ENCODE measurements around the gene SLC26A9.
"Not testable (repeated sequence)": the region's sequence is repeated elsewhere in the genome, so short reads cannot be mapped to it uniquely, and the experiment has no call there.

The SLC26A9 gene

GRCh38 chr1:205894119-205894518 is 49.1 kb downstream of the SLC26A9 start:
- not testable (repeated sequence) for H3K4me1 ChIP-seq (ENCODE audit: control insufficient read depth, insufficient read depth, low read length, poor library complexity, severe bottlenecking); H3K4me3 ChIP-seq (ENCODE audit: extremely low read depth, insufficient read depth, low read length, poor library complexity, severe bottlenecking); H3K36me3 ChIP-seq (ENCODE audit: control insufficient read depth, insufficient read depth, low read length); H3K27ac ChIP-seq (ENCODE audit: low read depth, low read length, severe bottlenecking)
- WGBS, 2 experiments (ENCODE audit: insufficient coverage in 2 of 2) = 100% methylated on average over 1 of the region's 3 CpGs; no CpG with 5 or more reads in 1 of the 2 experiments
- H3K9me3 ChIP-seq (ENCODE audit: control insufficient read depth, low read length) = peaks cover 17% of the 10 kb centered on the region

GRCh38 chr1:205892175-205892574 is 51.1 kb downstream of the SLC26A9 start:
- not testable (repeated sequence) for H3K4me3 ChIP-seq (ENCODE audit: extremely low read depth, insufficient read depth, low read length, poor library complexity, severe bottlenecking); H3K36me3 ChIP-seq (ENCODE audit: control insufficient read depth, insufficient read depth, low read length); H3K27ac ChIP-seq (ENCODE audit: low read depth, low read length, severe bottlenecking); H3K4me1 ChIP-seq (ENCODE audit: control insufficient read depth, insufficient read depth, low read length, poor library complexity, severe bottlenecking)
- 95% methylated on average over 2 of the region's 2 CpGs; no CpG with 5 or more reads in 1 of the 2 experiments for WGBS, 2 experiments (ENCODE audit: insufficient coverage in 2 of 2)
- peaks cover 20% of the 10 kb centered on the region for H3K9me3 ChIP-seq (ENCODE audit: control insufficient read depth, low read length)

GRCh38 chr1:205891481-205891880 is 51.8 kb downstream of the SLC26A9 start:
- not testable (repeated sequence) for H3K27ac ChIP-seq (ENCODE audit: low read depth, low read length, severe bottlenecking); H3K4me1 ChIP-seq (ENCODE audit: control insufficient read depth, insufficient read depth, low read length, poor library complexity, severe bottlenecking); H3K4me3 ChIP-seq (ENCODE audit: extremely low read depth, insufficient read depth, low read length, poor library complexity, severe bottlenecking); H3K36me3 ChIP-seq (ENCODE audit: control insufficient read depth, insufficient read depth, low read length)
- H3K9me3 ChIP-seq (ENCODE audit: control insufficient read depth, low read length) = peaks cover 21% of the 10 kb centered on the region
- no CpG with 5 or more reads among the region's 2 CpGs for WGBS, 2 experiments (ENCODE audit: insufficient coverage in 2 of 2)

- H3K36me3 ChIP-seq (ENCODE audit: control insufficient read depth, insufficient read depth, low read length); H3K4me3 ChIP-seq (ENCODE audit: extremely low read depth, insufficient read depth, low read length, poor library complexity, severe bottlenecking); H3K27ac ChIP-seq (ENCODE audit: low read depth, low read length, severe bottlenecking); H3K4me1 ChIP-seq (ENCODE audit: control insufficient read depth, insufficient read depth, low read length, poor library complexity, severe bottlenecking): not testable (repeated sequence)
- peaks cover 21% of the 10 kb centered on the region for H3K9me3 ChIP-seq (ENCODE audit: control insufficient read depth, low read length)
- 83 to 100% methylated on average over 1 to 2 of the region's 3 CpGs for WGBS, 2 experiments (ENCODE audit: insufficient coverage in 2 of 2)
Measured at GRCh38 chr1:205890631-205891030, 52.6 kb downstream of the SLC26A9 start.

GRCh38 chr1:205889706-205890105 is 53.5 kb downstream of the SLC26A9 start:
- H3K4me1 ChIP-seq (ENCODE audit: control insufficient read depth, insufficient read depth, low read length, poor library complexity, severe bottlenecking); H3K36me3 ChIP-seq (ENCODE audit: control insufficient read depth, insufficient read depth, low read length); H3K4me3 ChIP-seq (ENCODE audit: extremely low read depth, insufficient read depth, low read length, poor library complexity, severe bottlenecking): not testable (repeated sequence)
- Histone ChIP-seq H3K9me3 (ENCODE audit: control insufficient read depth, low read length) (peaks cover 21% of the 10 kb centered on the region), H3K27ac (ENCODE audit: low read depth, low read length, severe bottlenecking) (peak overlapping the region; percentile 58)
- 74 to 97% methylated on average over 3 of the region's 3 CpGs for WGBS, 2 experiments (ENCODE audit: insufficient coverage in 2 of 2)

- not testable (repeated sequence) for H3K27ac ChIP-seq (ENCODE audit: low read depth, low read length, severe bottlenecking); H3K36me3 ChIP-seq (ENCODE audit: control insufficient read depth, insufficient read depth, low read length); H3K4me3 ChIP-seq (ENCODE audit: extremely low read depth, insufficient read depth, low read length, poor library complexity, severe bottlenecking); H3K4me1 ChIP-seq (ENCODE audit: control insufficient read depth, insufficient read depth, low read length, poor library complexity, severe bottlenecking)
- WGBS, 2 experiments (ENCODE audit: insufficient coverage in 2 of 2) = 88 to 94% methylated on average over 3 to 4 of the region's 4 CpGs
- peaks cover 21% of the 10 kb centered on the region for H3K9me3 ChIP-seq (ENCODE audit: control insufficient read depth, low read length)
Measured at GRCh38 chr1:205889006-205889405, 54.2 kb downstream of the SLC26A9 start.

GRCh38 chr1:205883792-205884191 is 59.5 kb downstream of the SLC26A9 start:
- peaks cover 15% of the 10 kb centered on the region for H3K9me3 ChIP-seq (ENCODE audit: control insufficient read depth, low read length)
- no peak overlapping the region for H3K4me3 ChIP-seq (ENCODE audit: extremely low read depth, insufficient read depth, low read length, poor library complexity, severe bottlenecking)
- H3K4me1 ChIP-seq (ENCODE audit: control insufficient read depth, insufficient read depth, low read length, poor library complexity, severe bottlenecking) = no peaks in the 10 kb centered on the region
- H3K27ac ChIP-seq (ENCODE audit: low read depth, low read length, severe bottlenecking) = no peak overlapping the region
- no peaks in the 10 kb centered on the region for H3K36me3 ChIP-seq (ENCODE audit: control insufficient read depth, insufficient read depth, low read length)

- Histone ChIP-seq H3K36me3 (ENCODE audit: control insufficient read depth, insufficient read depth, low read length) (no peaks in the 10 kb centered on the region), H3K9me3 (ENCODE audit: control insufficient read depth, low read length) (peaks cover 5% of the 10 kb centered on the region), H3K4me3 (ENCODE audit: extremely low read depth, insufficient read depth, low read length, poor library complexity, severe bottlenecking) (no peak overlapping the region), H3K27ac (ENCODE audit: low read depth, low read length, severe bottlenecking) (no peak overlapping the region), H3K4me1 (ENCODE audit: control insufficient read depth, insufficient read depth, low read length, poor library complexity, severe bottlenecking) (no peaks in the 10 kb centered on the region)
Measured at GRCh38 chr1:205880923-205881322, 62.3 kb downstream of the SLC26A9 start.

GRCh38 chr1:205879974-205880373 is 63.3 kb downstream of the SLC26A9 start:
- 89 to 100% methylated on average over 1 of the region's 1 CpG for WGBS, 2 experiments (ENCODE audit: insufficient coverage in 2 of 2)
- no peaks in the 10 kb centered on the region for H3K36me3 ChIP-seq (ENCODE audit: control insufficient read depth, insufficient read depth, low read length)
- H3K27ac ChIP-seq (ENCODE audit: low read depth, low read length, severe bottlenecking) = no peak overlapping the region
- H3K4me3 ChIP-seq (ENCODE audit: extremely low read depth, insufficient read depth, low read length, poor library complexity, severe bottlenecking) = no peak overlapping the region
- peaks cover 5% of the 10 kb centered on the region for H3K9me3 ChIP-seq (ENCODE audit: control insufficient read depth, low read length)
- no peaks in the 10 kb centered on the region for H3K4me1 ChIP-seq (ENCODE audit: control insufficient read depth, insufficient read depth, low read length, poor library complexity, severe bottlenecking)

- Histone ChIP-seq H3K9me3 (ENCODE audit: control insufficient read depth, low read length) (peaks cover 5% of the 10 kb centered on the region), H3K36me3 (ENCODE audit: control insufficient read depth, insufficient read depth, low read length) (no peaks in the 10 kb centered on the region), H3K4me3 (ENCODE audit: extremely low read depth, insufficient read depth, low read length, poor library complexity, severe bottlenecking) (no peak overlapping the region), H3K4me1 (ENCODE audit: control insufficient read depth, insufficient read depth, low read length, poor library complexity, severe bottlenecking) (no peaks in the 10 kb centered on the region), H3K27ac (ENCODE audit: low read depth, low read length, severe bottlenecking) (no peak overlapping the region)
Measured at GRCh38 chr1:205878026-205878425, 65.2 kb downstream of the SLC26A9 start.

GRCh38 chr1:205873148-205873547 is 70.1 kb downstream of the SLC26A9 start:
- not testable (repeated sequence) for H3K4me1 ChIP-seq (ENCODE audit: control insufficient read depth, insufficient read depth, low read length, poor library complexity, severe bottlenecking); H3K4me3 ChIP-seq (ENCODE audit: extremely low read depth, insufficient read depth, low read length, poor library complexity, severe bottlenecking); H3K9me3 ChIP-seq (ENCODE audit: control insufficient read depth, low read length); H3K36me3 ChIP-seq (ENCODE audit: control insufficient read depth, insufficient read depth, low read length); H3K27ac ChIP-seq (ENCODE audit: low read depth, low read length, severe bottlenecking)

GRCh38 chr1:205870236-205870635 is 73.0 kb downstream of the SLC26A9 start:
- H3K9me3 ChIP-seq (ENCODE audit: control insufficient read depth, low read length) = no peaks in the 10 kb centered on the region
- no peak overlapping the region for H3K4me3 ChIP-seq (ENCODE audit: extremely low read depth, insufficient read depth, low read length, poor library complexity, severe bottlenecking)
- H3K27ac ChIP-seq (ENCODE audit: low read depth, low read length, severe bottlenecking) = no peak overlapping the region
- no peaks in the 10 kb centered on the region for H3K4me1 ChIP-seq (ENCODE audit: control insufficient read depth, insufficient read depth, low read length, poor library complexity, severe bottlenecking)
- no peaks in the 10 kb centered on the region for H3K36me3 ChIP-seq (ENCODE audit: control insufficient read depth, insufficient read depth, low read length)
- WGBS, 2 experiments (ENCODE audit: insufficient coverage in 2 of 2) = 100% methylated on average over 1 of the region's 2 CpGs

Measured in mesodermal cell (in vitro differentiated cells).